KOPT-K1 (cell line): Measurements from ENCODE around the gene PAK6.

ENCODE experiments used
- H3K27ac ChIP-seq: fragments of 200-600 bp; sonication (generic); 2 replicates; pipeline ENCODE4 v1.5.1; 2016; ENCODE audit warnings: antibody characterized with exemption, mild to moderate bottlenecking, low read depth, low read length; ENCODE audit not compliant: poor library complexity, severe bottlenecking
- H3K36me3 ChIP-seq: fragments of 200-600 bp; sonication (generic); 2 replicates; pipeline ENCODE4 v1.5.1; 2017; ENCODE audit warnings: antibody characterized with exemption, mild to moderate bottlenecking, low read length, moderate library complexity; ENCODE audit not compliant: insufficient read depth
- H3K9me3 ChIP-seq: fragments of 200-600 bp; sonication (generic); 2 replicates; pipeline ENCODE4 v1.5.1; 2017; ENCODE audit warnings: antibody characterized with exemption, low read length, mild to moderate bottlenecking; ENCODE audit not compliant: insufficient read depth, poor library complexity, severe bottlenecking

PAK6 gene

GRCh38 chr15:40247406-40247971, 8.6 kb downstream of the PAK6 start:
- H3K27ac ChIP-seq = no peak overlapping the region
- no peaks in the 10 kb centered on the region for H3K36me3 ChIP-seq
- no peaks in the 10 kb centered on the region for H3K9me3 ChIP-seq

- Histone ChIP-seq H3K27ac (no peak overlapping the region), H3K36me3 (no peaks in the 10 kb centered on the region), H3K9me3 (no peaks in the 10 kb centered on the region)
Observed at GRCh38 chr15:40248006-40248783, 9.3 kb downstream of the PAK6 start.

- Histone ChIP-seq H3K36me3 (no peaks in the 10 kb centered on the region), H3K27ac (no peak overlapping the region)
Observed at GRCh38 chr15:40249477-40250303, 10.8 kb downstream of the PAK6 start.

DNA sequence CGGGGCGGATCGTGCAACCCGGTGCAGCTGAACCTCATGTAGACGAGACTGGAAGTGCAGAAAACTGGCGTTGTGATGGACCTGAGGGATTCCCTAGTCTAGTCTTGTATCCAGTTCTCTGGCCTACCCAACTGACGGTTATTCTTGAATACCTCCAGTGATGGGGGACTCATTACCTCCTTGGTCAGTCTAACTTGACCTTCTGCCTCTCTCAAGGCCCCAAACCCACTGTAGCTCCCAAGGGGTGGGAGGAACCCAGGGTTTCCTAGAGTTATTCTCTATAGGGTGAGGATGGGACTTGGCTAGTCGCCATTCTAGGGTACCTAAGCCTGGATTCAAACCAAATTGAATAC, 11.4 kb downstream of the PAK6 start:
- Histone ChIP-seq H3K9me3 (no peaks in the 10 kb centered on the region), H3K36me3 (no peaks in the 10 kb centered on the region), H3K27ac (no peak overlapping the region)

More at GRCh38 chr15:40249477-40250303, 10.8 kb downstream of the PAK6 start:
- no peaks in the 10 kb centered on the region for H3K9me3 ChIP-seq

DNA sequence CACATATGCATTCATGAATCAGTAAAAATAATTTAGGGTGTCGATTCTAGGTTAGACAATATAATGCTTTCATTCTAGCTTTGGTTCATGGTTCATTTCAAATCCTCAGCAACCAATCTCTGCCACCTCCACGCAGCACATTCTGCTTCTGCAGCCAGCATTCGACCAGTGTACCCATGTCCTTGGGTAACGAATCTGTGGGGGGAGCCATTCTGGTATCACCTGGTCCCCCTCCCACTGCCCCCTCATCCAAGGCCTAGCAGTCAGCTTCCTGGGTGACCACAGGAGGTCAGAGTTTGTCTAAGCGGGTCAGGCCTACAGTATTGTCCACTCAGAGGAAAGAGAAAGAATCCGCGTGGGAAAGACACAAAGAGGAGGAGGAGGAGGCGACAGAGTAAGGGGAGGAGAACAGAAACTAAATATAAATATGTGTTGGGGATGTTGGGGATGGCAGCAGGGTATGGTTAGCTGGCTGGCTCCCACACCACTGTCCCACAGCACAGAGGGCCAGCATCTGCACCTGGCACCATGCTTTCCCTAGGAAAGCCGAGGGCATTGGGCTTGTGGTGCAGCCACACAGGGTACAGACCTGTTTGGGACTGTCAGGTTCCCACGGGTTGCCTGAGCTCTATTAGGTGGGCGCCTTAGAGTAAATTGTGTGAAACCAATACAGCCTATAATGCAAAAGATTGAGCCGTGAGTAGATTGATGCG, 12.1 kb downstream of the PAK6 start:
- H3K27ac ChIP-seq = no peak overlapping the region
- H3K36me3 ChIP-seq = no peaks in the 10 kb centered on the region
- no peaks in the 10 kb centered on the region for H3K9me3 ChIP-seq

GRCh38 chr15:40251486-40252140, 12.8 kb downstream of the PAK6 start:
- no peaks in the 10 kb centered on the region for H3K36me3 ChIP-seq
- H3K27ac ChIP-seq = no peak overlapping the region

GRCh38 chr15:40252141-40252437, 13.2 kb downstream of the PAK6 start:
- Histone ChIP-seq H3K36me3 (no peaks in the 10 kb centered on the region), H3K9me3 (no peaks in the 10 kb centered on the region), H3K27ac (no peak overlapping the region)

More at GRCh38 chr15:40251486-40252140, 12.8 kb downstream of the PAK6 start:
- no peaks in the 10 kb centered on the region for H3K9me3 ChIP-seq

- no peaks in the 10 kb centered on the region for H3K36me3 ChIP-seq
- H3K9me3 ChIP-seq = no peaks in the 10 kb centered on the region
- no peak overlapping the region for H3K27ac ChIP-seq
Observed at GRCh38 chr15:40252438-40253166, 13.7 kb downstream of the PAK6 start.

- no peak overlapping the region for H3K27ac ChIP-seq
- H3K36me3 ChIP-seq = no peaks in the 10 kb centered on the region
- H3K9me3 ChIP-seq = no peaks in the 10 kb centered on the region
Observed at GRCh38 chr15:40253167-40253790, 14.4 kb downstream of the PAK6 start.

GRCh38 chr15:40254452-40254851, 15.6 kb downstream of the PAK6 start:
- Histone ChIP-seq H3K9me3 (no peaks in the 10 kb centered on the region), H3K27ac (no peak overlapping the region), H3K36me3 (no peaks in the 10 kb centered on the region)

DNA sequence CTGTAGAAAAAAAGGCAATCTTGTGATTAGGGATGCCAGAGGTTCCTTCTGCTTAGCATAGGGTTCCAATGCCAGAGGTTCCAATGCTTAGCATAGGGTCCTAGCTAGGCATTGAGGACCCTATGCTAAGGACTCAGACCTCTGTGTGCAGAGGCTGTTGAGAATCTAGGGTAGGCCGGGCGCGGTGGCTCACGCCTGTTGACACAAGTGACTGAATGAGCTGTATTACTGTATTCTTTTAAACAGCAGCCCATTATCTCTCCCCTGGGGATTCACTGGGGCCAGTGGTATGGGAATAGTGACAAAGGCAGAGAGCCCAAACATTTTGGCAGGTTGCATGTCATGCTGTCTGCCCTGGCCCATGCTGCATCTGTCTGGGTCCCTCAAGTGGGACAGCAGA, 16.2 kb downstream of the PAK6 start:
- Histone ChIP-seq H3K36me3 (no peaks in the 10 kb centered on the region), H3K27ac (no peak overlapping the region), H3K9me3 (no peaks in the 10 kb centered on the region)

DNA sequence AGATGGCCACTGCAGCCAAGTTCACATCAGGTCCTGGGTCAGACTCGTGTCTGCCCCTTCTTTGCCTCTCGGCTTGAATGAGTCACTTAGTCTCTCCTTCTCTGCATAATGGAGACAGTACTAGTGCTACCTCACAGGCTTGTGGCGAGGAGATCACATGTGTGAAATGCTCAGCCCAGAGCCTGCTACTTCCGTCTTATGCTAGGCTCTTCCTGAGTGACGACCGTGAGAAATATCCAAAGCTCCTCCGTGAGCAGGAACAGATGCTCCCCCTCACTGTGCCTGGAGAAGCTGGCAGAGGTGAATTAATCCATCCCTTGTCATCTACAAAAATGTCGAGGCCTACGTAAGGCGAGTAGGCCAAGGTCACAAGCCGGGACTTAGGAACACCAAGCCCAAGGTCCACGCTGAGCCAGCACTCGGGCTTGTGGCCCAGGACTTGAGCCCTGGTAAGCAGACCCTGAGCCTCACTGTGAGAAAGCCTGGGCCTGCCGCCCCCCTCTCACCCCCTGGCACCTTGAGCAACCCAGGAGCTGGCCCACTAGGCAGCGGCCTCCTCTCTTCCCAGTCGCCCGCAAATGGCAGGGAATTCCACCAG, 17.9 kb downstream of the PAK6 start:
- Histone ChIP-seq H3K27ac (no peak overlapping the region), H3K36me3 (no peaks in the 10 kb centered on the region), H3K9me3 (no peaks in the 10 kb centered on the region)

DNA sequence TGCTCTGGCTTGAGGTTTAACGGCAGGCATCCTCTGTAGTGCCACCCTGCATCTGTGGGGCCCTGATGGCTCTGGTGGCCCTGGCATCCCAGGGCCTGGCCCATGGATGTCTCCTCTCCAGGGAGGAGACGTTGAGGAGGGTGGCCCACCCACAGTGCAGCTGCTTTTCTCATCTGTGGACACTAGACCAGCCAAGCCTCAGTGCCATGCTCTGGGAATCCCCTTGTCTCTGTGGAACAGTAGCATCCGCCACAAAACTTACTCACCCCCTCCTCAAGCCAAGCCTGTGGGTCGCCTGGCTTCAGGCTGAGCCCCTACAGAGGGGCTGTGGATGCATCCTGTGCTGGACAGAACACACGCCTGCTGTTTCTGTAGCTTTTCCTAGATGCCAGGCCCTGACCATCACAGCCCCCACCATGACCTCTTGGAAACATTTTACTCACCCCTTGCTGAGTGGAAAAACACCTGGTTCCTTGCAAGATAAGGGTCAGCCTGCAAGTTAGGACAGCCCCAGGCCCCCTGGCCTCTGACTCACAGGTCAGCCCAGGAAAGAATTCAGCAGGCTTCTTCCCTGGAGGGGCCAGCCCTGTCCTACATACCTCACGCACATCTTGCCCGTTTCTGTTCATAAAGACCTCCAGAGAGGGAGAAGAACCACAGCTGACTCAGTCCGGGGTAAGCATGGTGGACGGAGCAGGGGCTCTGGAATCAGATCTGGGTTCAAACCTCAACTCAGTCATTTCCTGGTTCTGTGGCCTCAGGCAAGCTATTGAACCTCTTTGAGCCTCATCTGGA, 19.0 kb downstream of the PAK6 start:
- Histone ChIP-seq H3K27ac (no peak overlapping the region), H3K9me3 (no peaks in the 10 kb centered on the region), H3K36me3 (no peaks in the 10 kb centered on the region)
